ENCODE data around the gene UGGT2. TPM values are rescaled to one million over a fixed set of nuclear protein-coding genes. Genes with fewer than 3 reads are reported as not detected.

The UGGT2 gene
- total RNA-seq, 3 donors from 2014 or later: 65.3 to 70.7 (median 67.2) TPM

DNA sequence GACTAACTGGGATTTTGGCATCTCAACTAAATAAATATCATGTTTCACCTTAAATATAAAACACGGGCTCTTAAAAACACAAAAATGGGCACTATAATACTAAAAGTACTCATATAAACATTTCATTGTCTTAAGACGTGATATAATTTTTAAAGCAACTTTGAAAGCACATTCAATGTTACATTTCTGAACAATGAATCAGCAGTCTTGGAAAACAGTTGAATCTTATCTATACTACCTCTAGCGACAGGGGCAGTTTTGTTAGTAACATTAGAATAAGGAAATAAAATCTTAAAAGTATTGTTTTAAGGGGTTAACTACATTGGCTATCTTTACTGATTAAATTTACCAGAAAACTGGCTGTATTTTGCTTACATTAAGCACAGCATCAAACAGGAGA is 156.9 kb downstream of the UGGT2 start:
- DNase-seq (ENCODE audit: low spot score in 2 of 2): no peak
- TF ChIP-seq, protein P1, sequence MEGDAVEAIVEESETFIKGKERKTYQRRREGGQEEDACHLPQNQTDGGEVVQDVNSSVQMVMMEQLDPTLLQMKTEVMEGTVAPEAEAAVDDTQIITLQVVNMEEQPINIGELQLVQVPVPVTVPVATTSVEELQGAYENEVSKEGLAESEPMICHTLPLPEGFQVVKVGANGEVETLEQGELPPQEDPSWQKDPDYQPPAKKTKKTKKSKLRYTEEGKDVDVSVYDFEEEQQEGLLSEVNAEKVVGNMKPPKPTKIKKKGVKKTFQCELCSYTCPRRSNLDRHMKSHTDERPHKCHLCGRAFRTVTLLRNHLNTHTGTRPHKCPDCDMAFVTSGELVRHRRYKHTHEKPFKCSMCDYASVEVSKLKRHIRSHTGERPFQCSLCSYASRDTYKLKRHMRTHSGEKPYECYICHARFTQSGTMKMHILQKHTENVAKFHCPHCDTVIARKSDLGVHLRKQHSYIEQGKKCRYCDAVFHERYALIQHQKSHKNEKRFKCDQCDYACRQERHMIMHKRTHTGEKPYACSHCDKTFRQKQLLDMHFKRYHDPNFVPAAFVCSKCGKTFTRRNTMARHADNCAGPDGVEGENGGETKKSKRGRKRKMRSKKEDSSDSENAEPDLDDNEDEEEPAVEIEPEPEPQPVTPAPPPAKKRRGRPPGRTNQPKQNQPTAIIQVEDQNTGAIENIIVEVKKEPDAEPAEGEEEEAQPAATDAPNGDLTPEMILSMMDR (IDR thresholded peaks at IDR 0.05): no peak
- TF ChIP-seq POLR2A (IDR thresholded peaks at IDR 0.05): no peak
- no peak for TF ChIP-seq POLR2AphosphoS5 (IDR thresholded peaks at IDR 0.05)
- Histone ChIP-seq H3K4me3 (no peak overlapping the region), H3K27ac (no peak overlapping the region), H3K4me1 (no peaks in the 10 kb centered on the region), H3K27me3 (no peaks in the 10 kb centered on the region), H3K36me3 (no peaks in the 10 kb centered on the region), H3K9me3 (no peaks in the 10 kb centered on the region)
- intact Hi-C loops (cut with DNase I; ENCODE audit: low total_unique reads): no loop called here

DNA sequence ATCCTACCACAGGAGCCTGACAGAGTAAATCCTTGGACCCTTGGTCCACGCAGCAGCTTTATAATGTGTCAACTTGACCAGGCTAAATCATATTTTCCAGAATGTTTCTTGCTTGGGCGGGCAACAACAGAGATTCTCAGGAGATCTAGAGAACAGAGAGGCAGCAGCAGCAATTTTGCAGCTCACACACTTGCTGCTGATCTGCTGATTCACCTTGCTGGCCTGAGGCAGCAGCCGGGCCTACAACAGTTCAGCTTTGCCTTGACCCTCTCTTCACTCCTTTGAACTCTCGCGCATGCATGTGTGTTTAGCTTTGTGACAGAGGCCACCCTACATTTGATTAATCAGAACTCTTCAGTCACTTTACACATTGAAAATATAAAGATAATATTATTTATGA is 159.3 kb downstream of the UGGT2 start:
- intact Hi-C loops (cut with DNase I; ENCODE audit: low total_unique reads): no loop called here
- Histone ChIP-seq H3K36me3 (no peaks in the 10 kb centered on the region), H3K4me3 (no peak overlapping the region), H3K27me3 (no peaks in the 10 kb centered on the region), H3K4me1 (no peaks in the 10 kb centered on the region), H3K27ac (no peak overlapping the region), H3K9me3 (no peaks in the 10 kb centered on the region)
- no peak for TF ChIP-seq POLR2AphosphoS5 (IDR thresholded peaks at IDR 0.05)
- no peak for TF ChIP-seq POLR2A (IDR thresholded peaks at IDR 0.05)
- TF ChIP-seq, protein P1 (IDR thresholded peaks at IDR 0.05): no peak
- no peak for DNase-seq (ENCODE audit: low spot score in 2 of 2)

DNA sequence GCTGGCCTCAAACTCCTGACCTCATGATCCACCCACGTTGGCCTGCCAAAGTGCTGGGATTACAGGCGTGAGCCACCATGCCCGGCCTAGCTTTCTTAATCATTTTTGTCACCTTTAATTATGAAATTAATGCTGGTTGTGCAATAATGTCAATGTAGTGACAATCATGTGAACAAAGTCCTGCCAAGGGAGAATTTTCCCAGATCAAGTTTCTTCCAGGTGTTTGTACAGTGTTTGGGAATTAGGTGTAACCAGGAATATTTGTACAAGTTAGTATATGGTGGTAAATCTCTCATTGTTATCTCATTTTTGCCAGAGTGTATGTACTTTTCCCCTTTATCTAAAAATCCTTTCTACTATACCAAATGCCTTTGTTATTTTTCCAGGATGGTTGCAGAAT is 171.1 kb downstream of the UGGT2 start:
- DNase-seq (ENCODE audit: low spot score in 2 of 2): no peak
- Histone ChIP-seq H3K4me1 (no peaks in the 10 kb centered on the region), H3K27me3 (no peaks in the 10 kb centered on the region), H3K36me3 (no peaks in the 10 kb centered on the region), H3K4me3 (no peak overlapping the region), H3K9me3 (no peaks in the 10 kb centered on the region), H3K27ac (no peak overlapping the region)
- intact Hi-C loops (cut with DNase I; ENCODE audit: low total_unique reads): no loop called here
- TF ChIP-seq POLR2A (IDR thresholded peaks at IDR 0.05) (no peak), POLR2AphosphoS5 (IDR thresholded peaks at IDR 0.05) (no peak)
- TF ChIP-seq, protein P1 (IDR thresholded peaks at IDR 0.05): no peak

DNA sequence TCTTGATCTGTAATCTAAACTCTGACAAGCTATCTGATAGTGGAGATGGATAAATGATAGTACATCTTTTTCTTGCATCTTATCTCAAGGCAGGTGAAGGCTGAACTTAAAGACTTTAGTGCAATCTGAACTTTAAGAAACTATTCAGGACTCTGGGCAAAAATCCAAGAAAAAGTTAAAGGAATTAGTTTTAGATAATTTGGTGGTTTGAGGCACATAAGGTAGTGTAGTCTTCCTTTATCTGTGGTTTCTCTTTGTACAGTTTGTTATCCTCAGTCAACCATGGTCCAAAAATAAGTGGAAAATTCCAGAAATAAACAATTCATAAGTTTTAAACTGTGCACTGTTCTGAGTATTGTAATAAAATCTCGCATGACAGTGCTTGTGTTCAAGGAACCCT is 172.9 kb downstream of the UGGT2 start:
- no peaks in the 10 kb centered on the region for H3K27me3 ChIP-seq
- TF ChIP-seq POLR2A (IDR thresholded peaks at IDR 0.05): no peak
- TF ChIP-seq, protein P1 (IDR thresholded peaks at IDR 0.05): no peak
- TF ChIP-seq POLR2AphosphoS5 (IDR thresholded peaks at IDR 0.05): no peak
- H3K4me3 ChIP-seq: no peak overlapping the region
- no peak for DNase-seq (ENCODE audit: low spot score in 2 of 2)
- H3K9me3 ChIP-seq: no peaks in the 10 kb centered on the region
- H3K27ac ChIP-seq: no peak overlapping the region
- no peaks in the 10 kb centered on the region for H3K4me1 ChIP-seq
- intact Hi-C loops (cut with DNase I; ENCODE audit: low total_unique reads): no loop called here
- H3K36me3 ChIP-seq: no peaks in the 10 kb centered on the region

DNA sequence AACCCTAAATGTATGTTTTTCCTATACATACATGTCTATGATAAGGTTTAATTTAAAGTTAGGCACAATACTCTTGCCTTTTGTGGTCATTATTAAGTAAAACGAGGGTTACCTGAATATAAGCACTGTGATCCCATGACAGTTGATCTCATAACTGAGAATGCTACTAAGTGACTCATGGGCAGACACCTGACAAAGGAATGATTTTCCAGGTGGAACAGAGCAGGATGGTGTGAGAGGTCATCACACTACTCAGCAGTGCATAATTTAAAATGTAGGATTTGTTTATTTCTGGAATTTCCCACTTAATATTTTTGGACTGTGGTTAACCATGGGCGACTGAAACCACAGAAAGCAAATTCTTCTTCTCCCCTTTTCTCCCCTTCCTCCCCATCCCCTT is 178.9 kb downstream of the UGGT2 start:
- DNase-seq (ENCODE audit: low spot score in 2 of 2): no peak
- H3K4me3 ChIP-seq: no peak overlapping the region
- no peaks in the 10 kb centered on the region for H3K4me1 ChIP-seq
- no peaks in the 10 kb centered on the region for H3K36me3 ChIP-seq
- H3K9me3 ChIP-seq: no peaks in the 10 kb centered on the region
- intact Hi-C loops (cut with DNase I; ENCODE audit: low total_unique reads): no loop called here
- TF ChIP-seq POLR2AphosphoS5 (IDR thresholded peaks at IDR 0.05): no peak
- TF ChIP-seq, protein P1 (IDR thresholded peaks at IDR 0.05): no peak
- no peak for TF ChIP-seq POLR2A (IDR thresholded peaks at IDR 0.05)
- H3K27me3 ChIP-seq: no peaks in the 10 kb centered on the region
- no peak overlapping the region for H3K27ac ChIP-seq

Measured in breast epithelium (tissue), 4 donors.